ENCODE data around the gene SLC6A17. TPM values are rescaled to one million over a fixed set of nuclear protein-coding genes. Genes with fewer than 3 reads are reported as not detected.

Gene SLC6A17
- total RNA-seq, 1 donor from 2014 or later, result not detected

DNA sequence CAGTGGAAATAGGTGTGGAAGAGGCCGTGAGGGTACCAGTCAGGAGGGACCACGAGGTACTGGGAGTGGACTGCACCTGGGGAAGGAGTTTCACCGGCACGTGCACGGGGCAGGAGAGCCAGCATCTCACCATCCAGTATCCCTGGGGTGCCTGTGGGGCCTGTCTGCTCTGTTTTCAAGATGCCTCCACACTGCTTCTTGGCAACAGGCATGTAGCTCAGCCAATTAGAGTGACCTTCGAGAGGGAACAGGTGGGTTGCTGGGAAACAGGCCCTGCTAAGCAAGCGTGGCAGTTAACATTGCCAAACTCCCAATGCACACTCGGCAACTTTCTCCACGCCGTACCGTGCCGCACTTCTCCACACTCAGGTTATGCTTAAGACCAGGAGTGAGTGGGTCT lies 77.5 kb downstream of the SLC6A17 start:
- Histone ChIP-seq H3K4me3 (no peak overlapping the region), H3K4me1 (no peaks in the 10 kb centered on the region), H3K36me3 (peaks cover 28% of the 10 kb centered on the region), H3K27me3 (ENCODE audit: low read depth) (no peaks in the 10 kb centered on the region), H3K27ac (no peak overlapping the region), H3K9me3 (peaks cover under 1% of the 10 kb centered on the region)
- DNase-seq (no peak), ATAC-seq (no peak)
- intact Hi-C loops (cut with DNase I), result no loop called here
- TF ChIP-seq, protein P1, sequence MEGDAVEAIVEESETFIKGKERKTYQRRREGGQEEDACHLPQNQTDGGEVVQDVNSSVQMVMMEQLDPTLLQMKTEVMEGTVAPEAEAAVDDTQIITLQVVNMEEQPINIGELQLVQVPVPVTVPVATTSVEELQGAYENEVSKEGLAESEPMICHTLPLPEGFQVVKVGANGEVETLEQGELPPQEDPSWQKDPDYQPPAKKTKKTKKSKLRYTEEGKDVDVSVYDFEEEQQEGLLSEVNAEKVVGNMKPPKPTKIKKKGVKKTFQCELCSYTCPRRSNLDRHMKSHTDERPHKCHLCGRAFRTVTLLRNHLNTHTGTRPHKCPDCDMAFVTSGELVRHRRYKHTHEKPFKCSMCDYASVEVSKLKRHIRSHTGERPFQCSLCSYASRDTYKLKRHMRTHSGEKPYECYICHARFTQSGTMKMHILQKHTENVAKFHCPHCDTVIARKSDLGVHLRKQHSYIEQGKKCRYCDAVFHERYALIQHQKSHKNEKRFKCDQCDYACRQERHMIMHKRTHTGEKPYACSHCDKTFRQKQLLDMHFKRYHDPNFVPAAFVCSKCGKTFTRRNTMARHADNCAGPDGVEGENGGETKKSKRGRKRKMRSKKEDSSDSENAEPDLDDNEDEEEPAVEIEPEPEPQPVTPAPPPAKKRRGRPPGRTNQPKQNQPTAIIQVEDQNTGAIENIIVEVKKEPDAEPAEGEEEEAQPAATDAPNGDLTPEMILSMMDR (IDR thresholded peaks at IDR 0.05), result no peak

DNA sequence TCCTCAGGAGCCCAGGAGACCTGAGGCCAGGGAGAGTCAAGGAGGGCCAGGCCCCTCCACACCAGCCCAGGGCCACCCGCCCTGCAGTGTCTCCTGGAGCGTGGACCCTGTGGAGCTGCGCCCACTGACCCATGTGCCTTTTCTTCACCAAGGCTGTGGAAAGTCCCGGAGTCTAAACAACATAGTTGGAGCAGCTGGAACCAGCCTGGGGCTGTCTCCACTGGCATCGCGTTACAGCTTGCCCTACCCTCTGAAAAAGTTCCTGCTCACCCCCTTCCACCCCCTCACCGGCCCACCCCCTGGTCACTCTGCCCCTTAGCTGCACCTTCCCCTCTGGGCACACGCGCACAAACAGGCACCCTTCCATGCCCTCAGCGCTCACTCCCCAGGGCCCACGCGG lies 78.1 kb downstream of the SLC6A17 start:
- intact Hi-C loops (cut with DNase I), result no loop called here
- no peak overlapping the region for H3K4me3 ChIP-seq
- no peaks in the 10 kb centered on the region for H3K27me3 ChIP-seq (ENCODE audit: low read depth)
- H3K9me3 ChIP-seq, result peaks cover 3% of the 10 kb centered on the region
- H3K4me1 ChIP-seq, result no peaks in the 10 kb centered on the region
- H3K27ac ChIP-seq, result no peak overlapping the region
- DNase-seq, result no peak
- TF ChIP-seq, protein P1 (IDR thresholded peaks at IDR 0.05), result no peak
- peaks cover 22% of the 10 kb centered on the region for H3K36me3 ChIP-seq
- ATAC-seq, result no peak

- no peak overlapping the region for H3K4me3 ChIP-seq
- intact Hi-C loops (cut with DNase I), result no loop called here
- peaks cover 3% of the 10 kb centered on the region for H3K9me3 ChIP-seq
- no peaks in the 10 kb centered on the region for H3K4me1 ChIP-seq
- TF ChIP-seq, protein P1 (IDR thresholded peaks at IDR 0.05), result no peak
- H3K36me3 ChIP-seq, result peaks cover 18% of the 10 kb centered on the region
- no peak for ATAC-seq
- H3K27ac ChIP-seq, result no peak overlapping the region
- no peaks in the 10 kb centered on the region for H3K27me3 ChIP-seq (ENCODE audit: low read depth)
- no peak for DNase-seq
These were observed 78.6 kb downstream of the SLC6A17 start for GRCh38 chr1:110228869-110229268.

DNA sequence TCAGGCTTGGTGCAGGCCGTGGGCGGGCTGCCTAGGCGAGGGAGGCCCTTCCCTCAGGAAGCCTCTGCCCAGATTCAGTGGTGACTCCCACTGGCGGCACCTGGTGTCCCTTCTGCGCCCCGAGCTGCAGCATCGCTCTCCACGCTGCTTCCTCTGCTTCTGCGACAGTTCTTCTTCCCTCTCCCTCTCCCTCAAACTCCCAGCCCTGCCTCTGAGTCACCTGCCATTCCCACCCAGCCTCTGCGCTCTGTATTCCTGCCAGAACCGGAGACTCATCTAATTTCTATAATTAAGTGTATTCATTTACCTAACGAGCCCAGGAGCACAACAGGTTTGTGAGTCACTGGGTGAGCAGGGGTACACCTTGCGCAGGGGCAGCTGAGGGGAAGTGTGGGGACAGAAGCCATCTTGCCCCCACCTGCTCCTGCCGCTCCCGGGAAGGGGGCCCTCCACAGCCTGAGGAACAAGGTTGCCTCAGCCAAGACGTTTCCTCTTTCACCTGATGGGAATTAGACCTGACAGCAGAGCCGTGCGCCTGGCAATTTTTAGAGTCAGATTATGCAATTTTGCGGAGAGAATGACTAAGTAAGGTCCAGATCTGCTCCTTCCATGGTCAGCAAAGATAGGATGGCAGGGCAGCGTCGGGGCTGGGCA lies 79.2 kb downstream of the SLC6A17 start:
- peaks cover 12% of the 10 kb centered on the region for H3K36me3 ChIP-seq
- peaks cover 3% of the 10 kb centered on the region for H3K9me3 ChIP-seq
- ATAC-seq (no peak), DNase-seq (no peak)
- no peaks in the 10 kb centered on the region for H3K4me1 ChIP-seq
- H3K27ac ChIP-seq, result no peak overlapping the region
- H3K27me3 ChIP-seq (ENCODE audit: low read depth), result no peaks in the 10 kb centered on the region
- TF ChIP-seq, protein P1 (IDR thresholded peaks at IDR 0.05), result no peak
- H3K4me3 ChIP-seq, result no peak overlapping the region
- intact Hi-C loops (cut with DNase I), result no loop called here

- no peaks in the 10 kb centered on the region for H3K27me3 ChIP-seq (ENCODE audit: low read depth)
- H3K4me3 ChIP-seq, result no peak overlapping the region
- no peak overlapping the region for H3K27ac ChIP-seq
- H3K4me1 ChIP-seq, result no peaks in the 10 kb centered on the region
- H3K9me3 ChIP-seq, result peaks cover 3% of the 10 kb centered on the region
- no peak for ATAC-seq
- H3K36me3 ChIP-seq, result peaks cover 12% of the 10 kb centered on the region
- TF ChIP-seq, protein P1 (IDR thresholded peaks at IDR 0.05), result no peak
- no peak for DNase-seq
- intact Hi-C loops (cut with DNase I), result no loop called here
These were observed 80.3 kb downstream of the SLC6A17 start for GRCh38 chr1:110230381-110231199.
